Epithelial cell of esophagus (primary cell): ENCODE results near the gene DYNLL1.

Experiments used
- DNase-seq: peaks from one replicate; pipeline ENCODE4 v3.0.0; 2010; ENCODE audit warnings: low read depth
- H3K4me3 ChIP-seq: 2 replicates; pipeline ENCODE4 v1.5.1; 2011; ENCODE audit warnings: mild to moderate bottlenecking, low read length, control low read depth
- TF ChIP-seq, protein P1 (sequence below): IDR thresholded peaks from 2 replicates; pipeline ENCODE4 v1.5.1; 2011; ENCODE audit warnings: low read depth, mild to moderate bottlenecking, low read length, control low read depth, inconsistent platforms; ENCODE audit not compliant: insufficient read depth; ENCODE audit errors: missing control alignments

The DYNLL1 gene

DNA sequence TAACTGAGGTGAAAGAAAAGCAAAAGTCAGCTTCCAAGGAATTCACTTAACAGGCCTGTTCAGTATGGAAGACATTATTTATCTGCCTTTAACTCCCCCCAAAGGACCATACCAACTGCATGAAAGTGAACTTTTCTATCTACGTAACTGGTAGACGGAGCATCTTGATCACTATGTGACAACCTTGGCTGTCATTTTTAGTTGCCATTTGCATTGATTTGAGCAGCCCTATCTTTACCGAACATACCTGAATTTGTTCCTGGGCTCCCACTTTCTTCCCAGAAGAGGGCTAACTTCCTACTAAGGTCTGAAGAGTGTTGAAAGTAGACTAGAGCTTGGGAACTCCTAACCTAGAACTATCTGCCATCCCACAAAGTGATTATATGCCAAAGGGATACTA, 35.8 kb upstream of the DYNLL1 start:
- TF ChIP-seq, protein P1, sequence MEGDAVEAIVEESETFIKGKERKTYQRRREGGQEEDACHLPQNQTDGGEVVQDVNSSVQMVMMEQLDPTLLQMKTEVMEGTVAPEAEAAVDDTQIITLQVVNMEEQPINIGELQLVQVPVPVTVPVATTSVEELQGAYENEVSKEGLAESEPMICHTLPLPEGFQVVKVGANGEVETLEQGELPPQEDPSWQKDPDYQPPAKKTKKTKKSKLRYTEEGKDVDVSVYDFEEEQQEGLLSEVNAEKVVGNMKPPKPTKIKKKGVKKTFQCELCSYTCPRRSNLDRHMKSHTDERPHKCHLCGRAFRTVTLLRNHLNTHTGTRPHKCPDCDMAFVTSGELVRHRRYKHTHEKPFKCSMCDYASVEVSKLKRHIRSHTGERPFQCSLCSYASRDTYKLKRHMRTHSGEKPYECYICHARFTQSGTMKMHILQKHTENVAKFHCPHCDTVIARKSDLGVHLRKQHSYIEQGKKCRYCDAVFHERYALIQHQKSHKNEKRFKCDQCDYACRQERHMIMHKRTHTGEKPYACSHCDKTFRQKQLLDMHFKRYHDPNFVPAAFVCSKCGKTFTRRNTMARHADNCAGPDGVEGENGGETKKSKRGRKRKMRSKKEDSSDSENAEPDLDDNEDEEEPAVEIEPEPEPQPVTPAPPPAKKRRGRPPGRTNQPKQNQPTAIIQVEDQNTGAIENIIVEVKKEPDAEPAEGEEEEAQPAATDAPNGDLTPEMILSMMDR: no peak

GRCh38 chr12:120462099-120462640, 33.7 kb upstream of the DYNLL1 start:
- TF ChIP-seq, protein P1: no peak
- H3K4me3 ChIP-seq: no peak overlapping the region
- DNase-seq: no peak

More for the DNA sequence above, 35.8 kb upstream of the DYNLL1 start:
- DNase-seq: no peak
- no peak overlapping the region for H3K4me3 ChIP-seq

- no peak overlapping the region for H3K4me3 ChIP-seq
- TF ChIP-seq, protein P1: no peak
- no peak for DNase-seq
These were observed 32.2 kb upstream of the DYNLL1 start for GRCh38 chr12:120463712-120464111.

GRCh38 chr12:120465756-120466155, 30.2 kb upstream of the DYNLL1 start:
- TF ChIP-seq, protein P1: no peak
- no peak for DNase-seq
- H3K4me3 ChIP-seq: no peak overlapping the region

DNA sequence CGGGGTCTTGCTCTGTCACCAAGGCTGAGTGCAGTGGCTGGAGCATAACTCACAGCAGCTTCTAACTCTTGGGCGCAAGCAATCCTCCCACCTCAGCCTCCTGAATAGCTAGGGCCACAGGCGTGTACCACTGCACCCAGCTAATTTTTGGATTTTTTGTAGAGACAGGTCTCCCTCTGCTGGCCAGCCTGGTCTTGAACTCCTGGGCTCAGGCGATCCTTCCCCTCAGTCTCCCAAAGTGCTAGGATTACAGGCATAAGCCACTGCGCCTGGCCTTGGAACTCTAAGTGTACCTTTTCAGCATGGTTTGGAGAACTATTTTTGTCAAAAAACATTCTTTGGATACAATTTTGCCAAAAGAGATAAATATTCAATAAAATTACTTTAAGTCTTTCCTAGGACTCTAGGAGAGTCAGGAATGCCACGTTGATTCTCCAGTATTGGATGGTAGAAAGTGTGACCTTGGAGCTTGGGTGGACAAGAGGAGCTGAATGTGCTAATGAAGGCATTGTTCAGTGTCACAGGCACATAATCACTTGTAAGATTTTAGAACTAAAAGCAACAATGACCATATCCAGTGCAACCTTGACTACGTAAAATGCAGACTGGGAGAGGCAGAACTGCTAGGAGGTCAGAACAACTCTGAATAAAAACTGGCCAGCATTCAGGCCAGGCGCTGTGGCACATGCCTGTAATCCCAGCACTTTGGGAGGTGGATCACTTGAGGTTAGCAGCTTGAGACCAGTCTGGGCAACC, 29.2 kb upstream of the DYNLL1 start:
- H3K4me3 ChIP-seq: no peak overlapping the region
- TF ChIP-seq, protein P1: peak; percentile 69
- DNase-seq: peak; percentile 62

- no peak overlapping the region for H3K4me3 ChIP-seq
- DNase-seq: no peak
- TF ChIP-seq, protein P1: no peak
These were observed 28.5 kb upstream of the DYNLL1 start for GRCh38 chr12:120467439-120467838.
